NOMO-1 treated with DMSO at 0.1 percent for 48 hours (cell line): Measurements from ENCODE around the gene IL15RA.
"Not testable (repeated sequence)": the region's sequence is repeated elsewhere in the genome, so short reads cannot be mapped to it uniquely, and the experiment has no call there.

Experiments used
- DNase-seq: peaks from one replicate; lab custom pipeline; 2025; ENCODE audit not compliant: unreplicated experiment; lab: John Stamatoyannopoulos, UW

The IL15RA gene

DNA sequence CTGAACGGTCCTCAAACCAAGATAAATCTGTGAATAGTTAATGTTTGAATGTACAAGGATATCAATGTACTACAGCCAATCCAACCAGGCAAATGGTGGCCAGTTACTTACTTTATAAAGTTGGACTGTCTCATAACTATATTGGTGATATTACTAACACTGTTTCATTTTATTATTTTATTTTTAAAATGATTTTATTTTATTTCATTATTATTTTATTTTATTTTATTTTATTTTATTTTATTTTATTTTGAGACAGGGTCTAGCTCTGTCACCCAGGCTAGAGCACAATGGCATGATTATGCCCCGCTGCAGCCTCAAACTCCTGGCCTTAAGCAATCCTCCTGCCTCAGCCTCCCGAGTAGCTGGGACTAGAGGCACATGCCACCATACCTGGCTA lies 6.8 kb downstream of the IL15RA start:
- DNase-seq, result no peak

DNA sequence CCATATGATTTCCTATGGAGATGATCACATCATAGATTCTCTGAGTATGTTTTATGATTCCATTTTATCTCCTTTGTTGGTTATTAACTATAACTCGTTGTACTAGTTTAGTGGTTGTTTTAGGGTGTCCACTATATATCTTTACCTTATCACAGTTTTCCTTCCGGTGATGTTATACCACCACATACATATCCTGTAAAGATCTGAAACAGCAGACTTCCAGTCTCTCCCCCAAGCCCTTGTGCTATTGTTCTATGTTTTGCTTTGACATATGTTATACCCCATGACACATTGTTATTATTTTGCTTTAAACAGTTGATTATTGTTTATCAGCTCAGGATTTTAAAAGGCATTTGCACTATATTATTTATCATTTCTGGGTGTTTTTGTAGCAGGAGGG lies 7.3 kb downstream of the IL15RA start:
- no peak for DNase-seq

DNA sequence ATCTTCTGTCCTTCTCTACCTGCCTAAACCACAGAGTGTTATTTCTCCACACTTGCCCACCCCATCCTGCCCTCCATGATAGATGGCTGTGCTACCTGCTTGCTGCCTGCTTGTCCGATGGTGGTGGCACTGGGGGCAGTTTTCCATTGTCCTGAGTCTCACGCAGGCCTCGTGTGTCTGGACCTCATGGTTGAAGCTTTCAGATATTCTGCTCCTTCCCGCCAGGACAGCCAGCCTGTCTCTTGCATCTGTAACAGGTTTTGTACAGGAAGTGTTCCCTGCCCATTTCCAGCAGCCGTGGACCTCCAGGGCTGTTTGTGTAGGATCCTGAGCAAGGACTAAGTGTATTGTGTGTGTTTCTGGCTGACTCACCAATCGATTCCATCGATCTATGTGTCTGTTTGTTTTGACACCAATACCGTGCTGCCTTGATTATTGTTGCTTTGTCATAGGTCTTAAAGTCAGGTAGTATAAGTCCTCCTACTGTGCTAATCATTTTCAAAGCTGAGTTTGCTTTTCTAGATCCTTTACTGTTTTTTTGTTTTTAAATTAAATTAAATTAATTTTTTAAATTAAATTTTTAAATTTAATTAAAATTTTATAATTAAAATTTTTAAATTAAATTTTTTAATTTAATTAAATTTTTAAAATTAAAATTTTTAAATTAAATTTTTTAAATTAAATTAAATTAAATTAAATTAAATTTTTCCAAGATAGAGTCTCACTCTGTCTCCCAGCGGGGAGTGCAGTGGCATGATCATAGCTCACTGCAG lies 8.5 kb downstream of the IL15RA start:
- no peak for DNase-seq

DNA sequence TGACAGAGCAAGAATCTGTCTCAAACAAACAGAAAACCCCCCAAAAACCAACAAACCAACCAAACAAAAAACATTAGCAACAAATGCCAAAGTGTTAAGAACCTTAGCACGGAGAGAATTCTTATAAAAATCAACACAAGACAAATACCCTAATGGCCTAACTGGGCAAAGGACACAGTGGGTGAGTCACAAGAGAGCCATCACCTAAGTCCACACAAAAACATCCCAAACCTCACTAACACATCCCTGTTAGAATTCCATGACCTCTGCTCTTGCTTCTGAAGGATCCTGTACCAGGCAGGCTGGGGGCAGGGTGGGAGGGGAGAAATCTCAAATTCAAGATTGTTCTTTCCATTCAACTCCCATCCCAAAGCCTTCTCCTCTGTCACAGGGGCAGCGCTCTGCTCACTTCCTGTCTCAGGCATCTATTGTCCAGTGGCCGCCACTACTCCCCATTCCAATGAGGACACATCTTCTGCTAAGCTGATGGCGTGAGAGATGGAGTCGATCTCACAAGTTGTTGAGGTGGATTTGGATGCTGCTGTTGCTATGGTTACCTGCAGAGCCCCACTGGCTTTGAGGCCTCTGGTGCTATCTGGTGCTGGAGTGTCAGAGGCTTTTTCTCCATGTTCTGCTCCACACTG lies 9.2 kb downstream of the IL15RA start:
- DNase-seq, result no peak

DNA sequence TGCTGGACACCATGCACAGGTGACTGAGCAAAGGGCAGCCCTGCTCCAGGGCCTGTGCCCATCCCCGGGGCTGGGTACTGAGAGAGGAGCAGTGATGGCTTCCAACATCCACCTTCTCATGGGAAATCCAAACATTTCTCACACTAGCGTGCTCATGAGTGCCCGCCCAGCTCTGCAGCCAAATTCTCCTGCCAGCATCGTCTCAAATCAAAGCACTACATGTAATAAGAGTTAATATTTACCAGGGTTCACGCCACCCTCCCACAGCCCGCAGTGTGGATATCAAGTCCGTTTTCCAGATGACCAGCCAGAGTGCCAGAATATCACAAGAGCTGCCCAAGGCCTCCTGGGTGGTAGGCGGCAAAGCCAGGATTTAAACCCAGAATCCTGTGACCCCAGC lies 12.1 kb downstream of the IL15RA start:
- DNase-seq, result no peak

DNA sequence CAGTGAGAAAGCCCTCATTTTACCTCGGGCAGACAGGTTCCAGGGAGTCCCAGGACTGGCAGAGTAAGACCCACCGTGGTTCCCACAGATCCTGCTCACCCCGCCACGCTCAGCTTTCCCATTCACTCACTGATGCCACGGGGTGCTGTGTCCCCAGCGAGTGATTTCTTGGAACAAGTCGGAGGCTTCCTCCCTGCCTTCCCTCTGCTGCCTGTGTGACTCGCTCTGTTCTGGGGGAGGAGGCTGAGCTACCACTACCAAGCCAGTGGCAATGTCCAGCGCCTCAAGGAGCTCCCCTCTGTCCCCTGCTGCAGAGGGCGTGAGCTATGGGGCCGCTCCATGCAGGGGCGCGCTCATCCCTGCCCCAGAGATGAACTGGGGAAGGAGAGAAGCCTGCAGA lies 12.6 kb downstream of the IL15RA start:
- DNase-seq, result no peak

DNA sequence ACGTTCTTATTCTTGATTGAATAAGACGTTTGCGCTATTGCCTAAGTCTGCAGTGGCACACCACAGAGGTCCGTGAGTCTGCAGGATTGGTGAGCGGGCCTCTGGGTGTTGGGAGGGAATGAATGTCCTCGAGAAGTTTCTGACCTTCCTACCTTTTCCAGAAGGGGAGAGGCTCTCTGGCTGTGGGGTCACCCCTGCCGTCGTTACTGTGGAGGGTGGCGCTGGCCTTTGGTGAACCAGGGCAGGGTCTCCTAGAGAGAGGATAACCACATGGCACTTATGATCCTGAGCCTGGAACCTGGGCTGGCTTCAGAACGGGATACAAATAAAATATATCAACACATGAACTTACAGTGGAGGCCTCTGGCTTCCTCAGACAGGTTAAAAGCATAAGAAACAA lies 13.8 kb downstream of the IL15RA start:
- DNase-seq, result no peak

DNA sequence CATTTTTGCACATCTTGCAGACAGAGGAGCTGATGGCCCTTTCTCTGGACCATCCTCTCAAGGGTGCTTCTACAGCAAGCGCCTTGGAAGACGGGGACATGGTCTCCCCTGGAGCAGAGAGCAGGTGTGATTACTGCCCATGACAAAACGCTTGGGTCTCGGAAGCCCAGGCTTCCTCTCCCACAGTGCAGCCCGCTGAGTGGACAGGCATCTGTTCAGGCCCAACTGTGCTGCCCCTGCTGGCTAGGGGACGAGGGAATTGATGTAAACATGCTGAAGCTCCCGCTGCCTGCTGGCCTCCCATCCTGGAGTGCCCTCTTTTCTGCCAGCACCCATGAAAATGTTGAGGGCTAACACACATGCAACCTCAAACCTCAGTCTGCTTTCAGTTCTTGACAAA lies 14.3 kb downstream of the IL15RA start:
- no peak for DNase-seq

DNA sequence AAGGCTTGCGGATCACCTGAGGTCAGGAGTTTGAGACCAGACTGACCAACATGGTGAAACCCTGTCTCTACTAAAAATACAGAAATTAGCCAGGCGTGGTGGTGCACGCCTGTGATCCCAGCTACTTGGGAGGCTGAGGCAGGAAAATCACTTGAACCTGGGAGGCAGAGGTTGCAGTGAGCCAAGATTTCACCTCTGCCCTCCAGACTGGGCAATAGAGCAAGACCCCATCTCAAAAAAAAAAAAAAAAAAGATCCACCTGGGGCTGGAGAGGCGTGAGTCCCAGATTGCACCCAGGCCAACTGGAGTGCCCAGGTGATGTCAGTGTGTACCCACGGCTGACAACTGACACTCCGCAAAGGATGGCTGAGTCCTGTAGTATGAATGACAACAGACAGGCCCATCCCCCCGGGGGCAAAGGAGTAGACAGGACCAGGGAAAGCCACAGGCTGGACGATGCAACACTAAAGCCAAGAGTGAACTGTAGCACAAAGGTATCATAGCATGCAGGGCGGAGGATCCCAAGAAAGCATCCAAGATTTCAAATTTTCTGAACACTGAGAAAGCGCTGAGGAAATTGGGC lies 14.9 kb downstream of the IL15RA start:
- not testable (repeated sequence) for DNase-seq

DNA sequence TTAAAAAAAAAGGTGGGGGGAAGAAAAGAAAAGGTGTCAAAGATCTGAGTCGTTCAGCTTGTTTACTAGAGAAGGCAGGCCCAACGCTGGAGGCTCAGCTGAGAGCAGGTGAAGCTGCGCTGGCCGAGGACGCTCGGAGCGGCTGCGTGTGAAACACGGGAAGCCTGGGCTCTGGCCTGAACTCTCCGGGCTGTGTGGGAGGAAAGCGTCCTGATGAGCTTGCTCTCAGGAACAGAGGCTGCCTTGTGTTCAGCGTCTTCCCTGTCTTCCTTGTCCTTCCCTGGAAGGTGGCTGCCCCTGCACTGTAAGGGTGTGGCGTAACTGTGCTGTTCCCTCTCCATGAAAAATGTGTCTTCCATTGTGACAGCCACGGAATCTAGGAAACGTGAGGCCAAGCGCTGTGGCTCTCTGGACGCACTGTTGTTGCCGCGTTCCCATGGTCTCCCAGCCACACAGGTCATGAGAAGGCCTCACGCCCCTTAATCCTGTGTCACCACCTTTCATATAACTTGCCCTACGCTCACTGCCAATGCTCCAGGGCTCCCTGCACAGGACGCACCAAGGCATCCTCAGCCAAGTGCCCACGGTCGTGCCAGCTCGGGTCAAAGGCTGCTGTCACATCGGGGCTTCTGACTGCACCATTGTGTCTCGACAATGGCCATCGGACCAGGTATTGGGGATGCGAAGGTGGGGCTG lies 15.8 kb downstream of the IL15RA start:
- no peak for DNase-seq

DNA sequence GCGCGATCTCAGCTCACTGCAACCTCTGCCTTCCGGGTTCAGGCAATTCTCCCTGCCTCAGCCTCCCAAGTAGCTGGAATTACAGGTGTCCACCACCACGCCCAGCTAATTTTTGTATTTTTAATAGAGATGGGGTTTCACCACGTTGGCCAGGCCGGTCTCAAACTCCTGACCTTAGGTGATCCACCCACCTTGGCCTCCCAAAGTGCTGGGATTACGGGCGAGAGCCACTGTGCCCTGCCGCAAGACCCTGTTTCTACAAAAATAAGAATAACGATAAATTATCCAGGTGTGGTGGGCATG lies 16.4 kb downstream of the IL15RA start:
- not testable (repeated sequence) for DNase-seq

DNA sequence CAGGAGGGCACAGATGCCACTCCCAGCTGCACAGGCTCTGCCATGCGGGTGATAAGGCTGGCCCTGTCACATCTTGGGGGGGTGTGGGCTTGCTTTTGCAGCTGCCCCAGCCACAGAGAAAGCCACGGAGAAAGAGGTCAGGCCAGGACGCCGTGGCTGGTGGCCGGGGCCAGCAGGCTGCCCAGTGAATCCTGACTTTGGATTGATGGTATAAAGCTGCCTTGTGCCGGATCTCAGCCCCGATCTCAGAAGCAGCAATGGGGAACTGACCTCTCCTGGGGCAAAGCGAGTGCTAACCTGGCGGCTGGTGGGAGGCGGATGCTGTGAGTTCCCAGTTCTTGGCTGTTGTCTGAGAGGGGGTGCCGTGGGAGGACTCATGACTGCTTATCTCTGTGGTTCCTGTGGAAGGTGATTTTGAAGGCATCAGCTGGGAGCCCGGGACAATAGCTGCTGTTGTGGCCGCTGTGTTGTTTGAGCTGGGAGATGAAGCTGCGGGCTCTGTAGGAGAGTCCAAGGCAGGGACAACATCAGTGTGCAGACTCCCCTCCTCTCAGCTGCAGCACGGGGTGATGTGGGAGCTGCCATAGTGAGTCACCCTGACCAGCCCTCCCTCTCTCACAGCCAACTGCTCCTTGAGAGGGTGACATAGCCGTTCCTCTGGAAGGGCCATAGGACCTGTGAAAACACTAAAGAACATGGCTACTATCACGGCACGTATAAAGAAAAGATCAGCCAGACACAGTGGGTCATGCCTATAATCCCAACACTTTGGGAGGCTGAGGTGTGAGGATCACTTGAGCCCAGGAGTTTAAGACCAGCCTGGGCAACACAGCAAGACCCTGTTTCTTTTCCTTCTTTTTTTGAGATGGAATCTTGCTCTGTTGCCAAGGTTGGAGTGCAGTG lies 17.0 kb downstream of the IL15RA start:
- no peak for DNase-seq

DNA sequence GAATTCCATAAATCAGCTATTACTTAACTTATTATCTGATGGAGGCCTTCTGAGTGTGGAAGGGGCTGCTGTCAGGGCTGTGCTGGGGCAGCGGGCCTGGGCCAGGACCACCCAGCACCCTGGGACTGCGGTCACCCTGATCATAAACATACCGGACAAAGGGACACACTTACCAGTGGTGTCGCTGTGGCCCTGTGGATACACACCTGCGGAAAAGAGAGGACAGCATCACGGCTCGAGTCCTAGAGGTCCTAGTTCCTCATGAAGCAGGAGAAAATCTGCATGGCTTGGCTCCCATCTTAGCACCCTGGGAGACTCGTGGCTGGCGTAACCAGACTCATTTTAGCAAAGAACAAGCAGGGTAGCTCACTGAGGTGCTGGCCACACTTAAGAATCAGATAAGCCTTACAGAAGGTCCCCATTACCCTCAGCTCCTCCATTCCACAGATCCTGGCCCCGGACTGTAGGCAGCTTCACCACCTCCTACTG lies 17.7 kb downstream of the IL15RA start:
- no peak for DNase-seq

DNA sequence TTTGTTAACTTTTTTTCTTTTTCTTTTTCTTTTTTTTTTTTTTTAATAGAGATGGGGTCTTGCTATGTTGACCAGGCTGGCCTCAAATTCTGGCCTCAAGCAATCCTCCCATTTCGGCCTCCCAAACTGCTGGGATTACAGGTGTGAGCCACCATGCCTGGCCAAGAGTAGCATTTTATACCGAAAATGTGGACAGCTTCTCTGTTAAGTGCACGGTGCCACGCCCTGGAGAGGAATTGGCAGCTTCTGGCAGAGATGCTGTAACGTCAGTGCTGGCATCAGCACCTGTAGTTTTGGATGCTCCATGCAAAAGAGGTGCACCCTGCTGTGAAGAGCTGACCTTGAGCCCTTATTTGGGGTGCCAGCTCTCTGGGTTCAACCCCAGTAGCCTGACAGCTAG lies 18.2 kb downstream of the IL15RA start:
- no peak for DNase-seq

DNA sequence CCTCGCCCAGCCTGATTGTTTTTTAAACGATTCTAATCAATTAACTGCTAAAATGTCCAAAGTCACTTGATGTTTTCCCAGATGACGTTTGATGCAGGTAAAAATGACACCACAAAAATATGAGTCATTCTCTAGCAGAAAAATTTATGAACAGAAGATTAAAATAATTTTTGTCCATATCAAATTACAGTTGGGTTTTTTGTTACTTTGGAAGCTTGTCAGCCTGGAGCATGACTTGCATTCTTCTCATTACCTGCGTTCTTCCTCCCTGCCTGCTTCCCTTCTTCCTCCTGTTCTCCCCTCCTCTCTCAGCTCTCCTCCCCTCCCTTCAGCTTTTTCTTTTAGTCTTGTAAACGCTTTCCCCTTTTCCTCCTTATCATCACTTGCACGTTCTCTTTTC lies 18.7 kb downstream of the IL15RA start:
- DNase-seq, result no peak

DNA sequence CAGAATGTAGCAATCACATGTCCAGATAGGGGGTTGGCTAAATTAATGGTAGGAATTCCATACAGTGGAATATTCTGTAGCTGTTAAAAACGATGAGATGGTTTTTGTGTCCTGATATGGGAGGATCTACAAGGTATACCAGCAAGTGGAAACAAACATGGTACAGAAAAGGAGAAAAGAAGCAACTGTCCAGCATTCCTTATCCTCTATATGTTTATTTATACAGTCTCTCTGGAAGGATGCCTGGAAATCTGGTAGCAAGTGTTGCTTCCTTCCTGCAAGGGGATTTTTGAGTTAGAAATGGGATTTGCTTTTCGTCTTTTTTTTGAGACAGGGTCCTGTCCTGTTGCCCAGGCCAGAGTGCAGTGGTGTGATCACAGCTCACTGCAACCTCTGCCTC lies 19.3 kb downstream of the IL15RA start:
- DNase-seq, result no peak

DNA sequence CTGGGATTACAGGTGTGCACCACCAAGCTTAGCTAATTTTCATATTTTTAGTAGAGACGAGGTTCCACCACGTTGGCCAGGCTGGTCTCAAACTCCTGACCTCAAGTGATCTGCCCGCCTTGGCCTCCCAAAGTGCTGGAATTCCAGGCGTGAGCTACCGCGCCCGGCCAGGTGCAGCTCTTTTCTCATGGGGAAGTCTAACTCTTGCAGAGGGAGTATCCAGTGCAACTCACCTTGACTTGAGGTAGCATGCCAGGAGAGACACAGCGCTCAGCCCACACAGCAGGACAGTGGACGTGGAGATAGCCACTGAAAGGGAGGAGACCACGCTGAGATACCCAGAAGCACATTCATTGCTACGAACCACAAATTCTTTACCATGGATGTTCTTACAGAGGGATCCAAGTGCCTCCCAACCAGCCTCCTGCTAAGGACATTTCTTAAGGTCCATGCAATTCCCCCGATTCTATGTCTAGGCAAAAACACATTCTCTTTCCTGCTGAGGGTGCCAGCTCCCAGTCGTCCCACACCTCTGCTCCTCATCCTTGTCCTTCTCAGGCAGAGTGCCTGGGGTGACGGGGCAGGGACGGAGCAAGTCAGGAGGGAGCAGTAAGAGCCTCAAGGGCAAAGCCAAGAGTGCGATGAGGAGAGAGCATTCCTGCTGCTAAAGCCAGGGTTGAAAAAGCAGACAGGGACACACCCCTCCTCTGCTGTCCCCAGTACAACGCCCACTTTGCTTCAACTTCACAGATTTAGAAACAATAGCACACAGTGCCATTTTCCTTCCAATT lies 21.0 kb downstream of the IL15RA start:
- DNase-seq, result no peak

DNA sequence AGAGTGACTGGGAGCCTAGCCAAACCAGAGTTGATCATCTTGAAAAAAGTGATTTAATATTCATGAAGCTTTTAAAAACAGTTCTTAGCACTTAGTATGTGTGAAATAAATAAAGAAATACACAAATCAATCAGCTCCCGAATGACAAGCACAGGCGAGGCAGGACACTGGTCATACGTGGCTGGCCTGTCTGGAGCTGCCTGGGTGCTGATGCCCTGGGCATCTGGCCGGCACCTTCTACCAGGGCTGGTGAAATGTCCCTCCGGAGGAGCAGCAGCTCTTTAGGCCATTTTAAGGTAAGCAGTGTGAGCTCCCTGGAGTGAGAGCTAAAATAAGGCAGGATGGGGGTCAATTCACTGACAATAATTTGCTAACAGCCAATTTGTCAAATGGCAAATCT lies 23.7 kb downstream of the IL15RA start:
- DNase-seq, result no peak

DNA sequence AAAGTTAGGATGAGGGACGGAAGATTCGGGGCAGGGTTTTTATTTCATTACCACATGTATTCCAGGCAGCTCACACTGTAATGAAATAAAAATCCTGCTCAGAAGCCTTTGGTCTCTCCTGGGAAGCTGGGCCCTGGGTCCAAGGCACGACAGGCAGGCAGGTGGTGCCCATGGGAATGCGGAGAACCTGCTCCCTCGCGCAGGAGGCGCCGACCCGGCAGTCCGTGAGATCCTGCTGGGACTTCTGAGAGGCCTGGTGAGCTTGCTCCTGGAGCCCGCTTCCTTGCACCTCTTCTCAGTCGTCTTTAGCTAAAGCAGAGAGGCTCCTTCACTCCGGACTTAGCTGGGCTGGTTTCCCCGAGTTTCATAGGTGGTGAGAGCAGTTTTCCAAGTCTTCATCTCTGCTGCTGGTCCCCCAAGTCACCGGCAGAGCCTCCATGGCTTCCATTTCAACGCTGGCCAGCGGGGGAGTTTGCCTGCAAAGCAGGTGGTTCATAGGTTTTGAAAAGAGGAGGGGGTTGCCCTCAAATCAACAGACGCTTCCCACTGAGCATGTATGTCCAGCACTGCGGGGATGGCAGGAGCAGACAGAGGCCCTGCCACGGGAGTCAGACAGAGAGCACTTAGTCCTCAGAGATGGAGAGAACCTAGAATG lies 24.5 kb downstream of the IL15RA start:
- no peak for DNase-seq
